Measurements from ENCODE around the gene PDS5A. TPM values are rescaled to one million over a fixed set of nuclear protein-coding genes. Genes with fewer than 3 reads are reported as not detected.

Gene PDS5A
- total RNA-seq, 1 donor from 2014 or later = 66.0 TPM

- Mint-ChIP-seq H3K36me3 (ENCODE audit: unreplicated experiment) (no peaks in the 10 kb centered on the region), H3K27me3 (ENCODE audit: unreplicated experiment) (peaks cover 4% of the 10 kb centered on the region), H3K9me3 (ENCODE audit: unreplicated experiment) (no peaks in the 10 kb centered on the region), H3K4me1 (ENCODE audit: low read depth, unreplicated experiment) (no peaks in the 10 kb centered on the region), H3K27ac (ENCODE audit: unreplicated experiment) (no peak overlapping the region), H3K4me3 (ENCODE audit: unreplicated experiment) (no peak overlapping the region)
- DNase-seq = no peak
- TF ChIP-seq CTCF (IDR thresholded peaks at IDR 0.05; ENCODE audit: partially characterized antibody, unreplicated experiment) = no peak
Observed at GRCh38 chr4:39834269-39834668, 143.4 kb downstream of the PDS5A start.

- H3K27me3 Mint-ChIP-seq (ENCODE audit: unreplicated experiment) = no peaks in the 10 kb centered on the region
- no peak for TF ChIP-seq CTCF (IDR thresholded peaks at IDR 0.05; ENCODE audit: partially characterized antibody, unreplicated experiment)
- no peaks in the 10 kb centered on the region for H3K9me3 Mint-ChIP-seq (ENCODE audit: unreplicated experiment)
- H3K4me3 Mint-ChIP-seq (ENCODE audit: unreplicated experiment) = no peak overlapping the region
- H3K36me3 Mint-ChIP-seq (ENCODE audit: unreplicated experiment) = no peaks in the 10 kb centered on the region
- no peak for DNase-seq
- H3K4me1 Mint-ChIP-seq (ENCODE audit: low read depth, unreplicated experiment) = no peaks in the 10 kb centered on the region
- no peak overlapping the region for H3K27ac Mint-ChIP-seq (ENCODE audit: unreplicated experiment)
Observed at GRCh38 chr4:39825741-39826231, 151.9 kb downstream of the PDS5A start.

- Mint-ChIP-seq H3K36me3 (ENCODE audit: unreplicated experiment) (no peaks in the 10 kb centered on the region), H3K4me3 (ENCODE audit: unreplicated experiment) (no peak overlapping the region), H3K4me1 (ENCODE audit: low read depth, unreplicated experiment) (no peaks in the 10 kb centered on the region), H3K27me3 (ENCODE audit: unreplicated experiment) (no peaks in the 10 kb centered on the region), H3K27ac (ENCODE audit: unreplicated experiment) (no peak overlapping the region), H3K9me3 (ENCODE audit: unreplicated experiment) (no peaks in the 10 kb centered on the region)
- TF ChIP-seq CTCF (IDR thresholded peaks at IDR 0.05; ENCODE audit: partially characterized antibody, unreplicated experiment) = no peak
- no peak for DNase-seq
Observed at GRCh38 chr4:39825090-39825489, 152.6 kb downstream of the PDS5A start.

- Mint-ChIP-seq H3K4me3 (ENCODE audit: unreplicated experiment) (no peak overlapping the region), H3K27me3 (ENCODE audit: unreplicated experiment) (no peaks in the 10 kb centered on the region)
- no peak for DNase-seq
Observed at GRCh38 chr4:39823191-39823590, 154.5 kb downstream of the PDS5A start.

GRCh38 chr4:39822662-39823061, 155.0 kb downstream of the PDS5A start:
- Mint-ChIP-seq H3K9me3 (ENCODE audit: unreplicated experiment) (no peaks in the 10 kb centered on the region), H3K4me3 (ENCODE audit: unreplicated experiment) (no peak overlapping the region), H3K4me1 (ENCODE audit: low read depth, unreplicated experiment) (no peaks in the 10 kb centered on the region), H3K27me3 (ENCODE audit: unreplicated experiment) (no peaks in the 10 kb centered on the region), H3K27ac (ENCODE audit: unreplicated experiment) (no peak overlapping the region), H3K36me3 (ENCODE audit: unreplicated experiment) (no peaks in the 10 kb centered on the region)
- no peak for TF ChIP-seq CTCF (IDR thresholded peaks at IDR 0.05; ENCODE audit: partially characterized antibody, unreplicated experiment)
- no peak for DNase-seq

More at GRCh38 chr4:39823191-39823590, 154.5 kb downstream of the PDS5A start:
- no peak for TF ChIP-seq CTCF (IDR thresholded peaks at IDR 0.05; ENCODE audit: partially characterized antibody, unreplicated experiment)
- H3K36me3 Mint-ChIP-seq (ENCODE audit: unreplicated experiment) = no peaks in the 10 kb centered on the region
- H3K4me1 Mint-ChIP-seq (ENCODE audit: low read depth, unreplicated experiment) = no peaks in the 10 kb centered on the region
- H3K9me3 Mint-ChIP-seq (ENCODE audit: unreplicated experiment) = no peaks in the 10 kb centered on the region
- H3K27ac Mint-ChIP-seq (ENCODE audit: unreplicated experiment) = peak overlapping the region; percentile 40
